ENCODE measurements around the gene LZTR1.

Gene LZTR1

DNA sequence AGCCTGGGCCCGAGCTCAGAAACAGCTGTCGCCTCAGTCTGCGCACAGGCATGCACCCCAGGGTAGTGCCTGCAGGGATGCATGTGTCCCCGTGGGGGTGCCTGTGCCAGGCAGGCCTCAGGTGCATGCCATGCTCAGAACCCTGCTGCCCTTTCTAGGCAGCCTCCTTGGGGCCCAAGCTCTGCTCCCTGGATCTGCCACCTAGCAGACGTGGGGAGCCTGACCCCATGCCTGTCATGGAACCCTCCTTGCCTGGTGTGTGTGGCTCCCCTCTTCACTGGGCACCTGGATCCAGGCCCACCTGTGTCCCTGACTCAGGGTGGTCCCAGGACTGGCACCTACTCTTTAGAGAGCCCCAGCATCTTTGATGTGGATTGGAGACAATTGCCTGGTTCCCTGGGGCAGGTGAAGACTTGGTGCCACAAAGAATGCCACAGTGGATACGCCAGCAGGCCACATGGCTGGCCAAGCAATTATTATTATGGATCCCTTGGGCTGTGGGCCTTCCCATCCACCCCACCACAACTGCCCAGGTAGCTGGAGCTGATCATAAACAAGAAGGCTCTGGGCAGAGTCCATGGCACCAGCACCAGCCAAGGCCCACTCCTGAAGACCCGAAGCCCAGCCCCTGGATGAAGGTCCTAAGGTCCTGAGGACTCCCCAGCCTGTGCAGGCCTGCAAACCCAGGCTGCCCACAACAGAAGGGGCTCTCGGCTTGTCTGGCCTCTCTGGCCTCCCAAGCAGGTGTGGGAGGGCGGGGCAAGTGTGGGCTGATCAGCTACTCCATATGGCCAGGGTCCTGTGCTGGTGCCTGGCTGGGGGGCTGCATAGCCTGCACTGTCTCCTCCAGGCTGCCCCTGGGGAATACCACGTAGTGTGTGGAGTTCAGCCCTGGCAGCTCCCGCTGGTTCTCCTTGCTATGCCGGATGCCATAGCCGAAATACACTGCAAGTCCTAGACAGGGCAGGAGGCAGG is 46.5 kb downstream of the LZTR1 start:
- no peak overlapping the region for H3K27ac ChIP-seq (ENCODE audit: low read length)
- no peak for TF ChIP-seq EZH2 (IDR thresholded peaks at IDR 0.05; ENCODE audit: borderline replicate concordance, low read depth, low read length, severe bottlenecking)
- TF ChIP-seq, protein P1, sequence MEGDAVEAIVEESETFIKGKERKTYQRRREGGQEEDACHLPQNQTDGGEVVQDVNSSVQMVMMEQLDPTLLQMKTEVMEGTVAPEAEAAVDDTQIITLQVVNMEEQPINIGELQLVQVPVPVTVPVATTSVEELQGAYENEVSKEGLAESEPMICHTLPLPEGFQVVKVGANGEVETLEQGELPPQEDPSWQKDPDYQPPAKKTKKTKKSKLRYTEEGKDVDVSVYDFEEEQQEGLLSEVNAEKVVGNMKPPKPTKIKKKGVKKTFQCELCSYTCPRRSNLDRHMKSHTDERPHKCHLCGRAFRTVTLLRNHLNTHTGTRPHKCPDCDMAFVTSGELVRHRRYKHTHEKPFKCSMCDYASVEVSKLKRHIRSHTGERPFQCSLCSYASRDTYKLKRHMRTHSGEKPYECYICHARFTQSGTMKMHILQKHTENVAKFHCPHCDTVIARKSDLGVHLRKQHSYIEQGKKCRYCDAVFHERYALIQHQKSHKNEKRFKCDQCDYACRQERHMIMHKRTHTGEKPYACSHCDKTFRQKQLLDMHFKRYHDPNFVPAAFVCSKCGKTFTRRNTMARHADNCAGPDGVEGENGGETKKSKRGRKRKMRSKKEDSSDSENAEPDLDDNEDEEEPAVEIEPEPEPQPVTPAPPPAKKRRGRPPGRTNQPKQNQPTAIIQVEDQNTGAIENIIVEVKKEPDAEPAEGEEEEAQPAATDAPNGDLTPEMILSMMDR (IDR thresholded peaks at IDR 0.05; ENCODE audit: borderline replicate concordance, extremely low read depth, low read length, poor library complexity, severe bottlenecking), result no peak
- H3K9me3 ChIP-seq (ENCODE audit: insufficient read depth, low read length, severe bottlenecking), result no peaks in the 10 kb centered on the region
- H4K20me1 ChIP-seq (ENCODE audit: insufficient read depth, low read length), result 0 out of 2 replicates have a peak, but pooled peaks cover 3% of the 10 kb centered on the region
- no peak overlapping the region for H3K4me2 ChIP-seq (ENCODE audit: insufficient read depth, low read length)
- no peaks in the 10 kb centered on the region for H3K79me2 ChIP-seq (ENCODE audit: insufficient read depth, low read length)
- DNase-seq (no peak), ATAC-seq (ENCODE audit: insufficient read depth, low read depth) (no peak)
- H3K27me3 ChIP-seq (ENCODE audit: insufficient read depth, low read length, poor library complexity), result no peaks in the 10 kb centered on the region
- H3K9ac ChIP-seq (ENCODE audit: low read depth, low read length), result no peak overlapping the region
- no peaks in the 10 kb centered on the region for H3K36me3 ChIP-seq (ENCODE audit: insufficient read depth, low read length)
- peaks cover 10% of the 10 kb centered on the region for H3K4me1 ChIP-seq (ENCODE audit: insufficient read depth, low read length)
- no peak overlapping the region for H3K4me3 ChIP-seq (ENCODE audit: low read depth in 1 of 2, low read length in 2 of 2)
- H2AFZ ChIP-seq (ENCODE audit: low read depth, low read length), result no peak overlapping the region

DNA sequence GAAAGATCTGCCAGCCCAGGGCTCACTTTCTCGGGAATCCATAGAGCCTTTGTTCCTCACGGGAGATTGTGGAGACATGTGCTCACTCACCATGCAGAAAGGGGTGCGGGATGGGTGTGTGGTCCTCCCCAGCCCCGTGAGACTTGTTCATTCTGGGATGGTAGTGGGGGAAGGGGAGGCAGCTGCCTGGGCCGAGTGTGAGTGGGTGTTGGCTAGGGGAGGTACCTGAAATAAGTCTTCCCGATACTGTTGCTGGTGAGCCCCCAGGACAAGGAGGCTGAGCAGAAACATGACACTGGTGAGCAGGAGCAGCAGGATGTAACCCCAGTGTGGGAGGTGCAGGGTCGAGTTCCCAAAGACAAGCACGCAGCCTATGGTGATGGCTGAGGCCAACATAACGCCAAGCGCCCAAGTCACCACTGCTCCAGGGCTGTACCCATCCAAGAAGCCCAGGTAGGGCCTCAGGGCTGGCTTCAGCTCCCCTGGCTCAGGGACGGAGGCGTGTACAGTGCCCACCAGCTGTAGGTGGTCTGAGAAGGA is 47.5 kb downstream of the LZTR1 start:
- DNase-seq (no peak), ATAC-seq (ENCODE audit: insufficient read depth, low read depth) (no peak)
- Histone ChIP-seq H4K20me1 (ENCODE audit: insufficient read depth, low read length) (0 out of 2 replicates have a peak, but pooled peaks cover 3% of the 10 kb centered on the region), H3K9ac (ENCODE audit: low read depth, low read length) (no peak overlapping the region), H3K36me3 (ENCODE audit: insufficient read depth, low read length) (no peaks in the 10 kb centered on the region), H3K4me1 (ENCODE audit: insufficient read depth, low read length) (peaks cover 10% of the 10 kb centered on the region), H3K27ac (ENCODE audit: low read length) (no peak overlapping the region), H3K9me3 (ENCODE audit: insufficient read depth, low read length, severe bottlenecking) (no peaks in the 10 kb centered on the region), H3K4me2 (ENCODE audit: insufficient read depth, low read length) (no peak overlapping the region), H3K4me3 (ENCODE audit: low read depth in 1 of 2, low read length in 2 of 2) (no peak overlapping the region), H3K27me3 (ENCODE audit: insufficient read depth, low read length, poor library complexity) (no peaks in the 10 kb centered on the region), H2AFZ (ENCODE audit: low read depth, low read length) (no peak overlapping the region), H3K79me2 (ENCODE audit: insufficient read depth, low read length) (no peaks in the 10 kb centered on the region)
- TF ChIP-seq EZH2 (IDR thresholded peaks at IDR 0.05; ENCODE audit: borderline replicate concordance, low read depth, low read length, severe bottlenecking), result no peak
- TF ChIP-seq, protein P1 (IDR thresholded peaks at IDR 0.05; ENCODE audit: borderline replicate concordance, extremely low read depth, low read length, poor library complexity, severe bottlenecking), result no peak

DNA sequence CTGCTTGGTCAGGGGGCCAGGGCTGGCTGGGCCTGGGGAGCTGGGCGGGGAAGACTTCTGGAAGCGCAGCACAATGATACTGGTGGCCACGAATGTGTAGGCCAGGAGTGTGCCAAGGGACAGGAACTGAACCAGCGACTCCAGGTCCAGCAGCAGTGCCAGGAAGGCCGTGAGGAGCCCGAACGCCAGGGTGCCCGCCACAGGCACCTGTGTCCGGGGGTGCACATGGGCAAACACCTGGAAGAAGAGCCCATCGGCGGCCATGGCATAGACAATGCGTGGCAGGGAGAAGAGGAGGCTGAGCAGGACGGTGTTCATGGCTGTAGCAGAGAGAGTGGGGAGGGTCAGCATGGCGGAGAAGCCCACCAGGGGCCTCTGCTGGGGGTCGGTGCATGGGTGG is 47.9 kb downstream of the LZTR1 start:
- DNase-seq, result no peak
- H4K20me1 ChIP-seq (ENCODE audit: insufficient read depth, low read length), result 0 out of 2 replicates have a peak, but pooled peaks cover 3% of the 10 kb centered on the region
- TF ChIP-seq, protein P1 (IDR thresholded peaks at IDR 0.05; ENCODE audit: borderline replicate concordance, extremely low read depth, low read length, poor library complexity, severe bottlenecking), result no peak
- no peak for TF ChIP-seq EZH2 (IDR thresholded peaks at IDR 0.05; ENCODE audit: borderline replicate concordance, low read depth, low read length, severe bottlenecking)
- H3K4me2 ChIP-seq (ENCODE audit: insufficient read depth, low read length), result no peak overlapping the region
- H3K9me3 ChIP-seq (ENCODE audit: insufficient read depth, low read length, severe bottlenecking), result no peaks in the 10 kb centered on the region
- H3K4me3 ChIP-seq (ENCODE audit: low read depth in 1 of 2, low read length in 2 of 2), result no peak overlapping the region
- ATAC-seq (ENCODE audit: insufficient read depth, low read depth), result no peak
- H3K79me2 ChIP-seq (ENCODE audit: insufficient read depth, low read length), result no peaks in the 10 kb centered on the region
- no peaks in the 10 kb centered on the region for H3K27me3 ChIP-seq (ENCODE audit: insufficient read depth, low read length, poor library complexity)
- H3K27ac ChIP-seq (ENCODE audit: low read length), result no peak overlapping the region
- H2AFZ ChIP-seq (ENCODE audit: low read depth, low read length), result no peak overlapping the region
- no peak overlapping the region for H3K9ac ChIP-seq (ENCODE audit: low read depth, low read length)
- H3K36me3 ChIP-seq (ENCODE audit: insufficient read depth, low read length), result no peaks in the 10 kb centered on the region
- H3K4me1 ChIP-seq (ENCODE audit: insufficient read depth, low read length), result peaks cover 10% of the 10 kb centered on the region

Data from DND-41 (cell line).